Fibroblast of skin of right quadriceps (primary cell): ENCODE results near the gene NR6A1.
"Not testable (repeated sequence)": the region's sequence is repeated elsewhere in the genome, so short reads cannot be mapped to it uniquely, and the experiment has no call there.

Source experiments
- DNase-seq: peaks from one replicate; pipeline ENCODE4 v3.0.0-alpha.2; 2013

Gene NR6A1

GRCh38 chr9:124645274-124645673, 125.8 kb downstream of the NR6A1 start:
- DNase-seq = no peak

GRCh38 chr9:124639637-124640036, 131.5 kb downstream of the NR6A1 start:
- no peak for DNase-seq

GRCh38 chr9:124635285-124635684, 135.8 kb downstream of the NR6A1 start:
- no peak for DNase-seq

- DNase-seq = peak; percentile 85
These were observed 139.0 kb downstream of the NR6A1 start for GRCh38 chr9:124632077-124632621.

- no peak for DNase-seq
These were observed 139.8 kb downstream of the NR6A1 start for GRCh38 chr9:124631326-124631725.

GRCh38 chr9:124629600-124629999, 141.5 kb downstream of the NR6A1 start:
- peak; percentile 61 for DNase-seq

- no peak for DNase-seq
These were observed 142.4 kb downstream of the NR6A1 start for GRCh38 chr9:124628741-124629140.

GRCh38 chr9:124626276-124626675, 144.8 kb downstream of the NR6A1 start:
- DNase-seq = peak; percentile 77

- no peak for DNase-seq
These were observed 146.0 kb downstream of the NR6A1 start for GRCh38 chr9:124625087-124625486.

GRCh38 chr9:124624735-124624992, 146.4 kb downstream of the NR6A1 start:
- no peak for DNase-seq

- no peak for DNase-seq
These were observed 147.0 kb downstream of the NR6A1 start for GRCh38 chr9:124623966-124624734.

- no peak for DNase-seq
These were observed 148.2 kb downstream of the NR6A1 start for GRCh38 chr9:124622882-124623281.

- peak; percentile 78 for DNase-seq
These were observed 149.5 kb downstream of the NR6A1 start for GRCh38 chr9:124621371-124622328.

- no peak for DNase-seq
These were observed 152.6 kb downstream of the NR6A1 start for GRCh38 chr9:124618476-124618875.

- DNase-seq = peak; percentile 76
These were observed 153.5 kb downstream of the NR6A1 start for GRCh38 chr9:124617477-124618141.

GRCh38 chr9:124616961-124617360, 154.2 kb downstream of the NR6A1 start:
- no peak for DNase-seq

- not testable (repeated sequence) for DNase-seq
These were observed 155.3 kb downstream of the NR6A1 start for GRCh38 chr9:124615840-124616239.

GRCh38 chr9:124615100-124615742, 155.9 kb downstream of the NR6A1 start:
- no peak for DNase-seq

- DNase-seq = no peak
These were observed 157.3 kb downstream of the NR6A1 start for GRCh38 chr9:124613849-124614248.

GRCh38 chr9:124611106-124611505, 160.0 kb downstream of the NR6A1 start:
- no peak for DNase-seq

GRCh38 chr9:124606027-124606426, 165.1 kb downstream of the NR6A1 start:
- DNase-seq = no peak

- DNase-seq = no peak
These were observed 165.9 kb downstream of the NR6A1 start for GRCh38 chr9:124605258-124605657.

GRCh38 chr9:124602632-124603031, 168.5 kb downstream of the NR6A1 start:
- no peak for DNase-seq
